GM23338 (cell line): ENCODE data around the gene DUSP10. TPM values are rescaled to one million over a fixed set of nuclear protein-coding genes. Genes with fewer than 3 reads are reported as not detected.

Experiments used
- ATAC-seq: fragments of 200-7000 bp; cut with Tn5 transposase; 3 replicates; pipeline ENCODE4 v1.9.1; 2020
- DNase-seq: peaks from one replicate; pipeline ENCODE4 v3.0.0-alpha.2; 2015; ENCODE audit warnings: low spot score
- H2AFZ ChIP-seq: fragments of 200-600 bp; sonication (generic); 2 replicates; pipeline ENCODE4 v1.8.0; 2016; ENCODE audit warnings: antibody characterized with exemption, mild to moderate bottlenecking, moderate library complexity
- H3F3A ChIP-seq: fragments of 200-600 bp; sonication (generic); replicated peaks from 2 replicates; pipeline ENCODE4 v1.8.0; 2017; ENCODE audit warnings: antibody characterized with exemption, mixed run types, low read depth
- H3K27ac ChIP-seq: fragments of 200-600 bp; sonication (generic); 2 replicates; pipeline ENCODE4 v1.6.1; 2016; ENCODE audit warnings: low read depth
- H3K27me3 ChIP-seq: fragments of 200-600 bp; sonication (generic); 2 replicates; pipeline ENCODE4 v1.8.0; 2016; ENCODE audit warnings: mild to moderate bottlenecking, mixed run types, moderate library complexity; ENCODE audit not compliant: insufficient read depth
- H3K36me3 ChIP-seq: fragments of 200-600 bp; sonication (generic); 2 replicates; pipeline ENCODE4 v1.8.0; 2016; ENCODE audit warnings: mild to moderate bottlenecking; ENCODE audit not compliant: insufficient read depth
- H3K4me1 ChIP-seq: fragments of 200-600 bp; sonication (generic); 2 replicates; pipeline ENCODE4 v1.8.0; 2016; ENCODE audit warnings: mild to moderate bottlenecking, moderate library complexity; ENCODE audit not compliant: insufficient read depth
- H3K4me2 ChIP-seq: fragments of 200-600 bp; sonication (generic); 2 replicates; pipeline ENCODE4 v1.7.1; 2017; ENCODE audit warnings: mixed run types
- H3K4me3 ChIP-seq: fragments of 200-600 bp; sonication (generic); 2 replicates; pipeline ENCODE4 v1.6.1; 2016; ENCODE audit warnings: mixed run types
- H3K79me2 ChIP-seq: fragments of 200-600 bp; sonication (generic); replicated peaks from 2 replicates; pipeline ENCODE4 v1.8.0; 2017; ENCODE audit warnings: mild to moderate bottlenecking; ENCODE audit not compliant: insufficient read depth
- H3K9me2 ChIP-seq: fragments of 200-600 bp; sonication (generic); 2 replicates; pipeline ENCODE4 v1.8.0; 2017; ENCODE audit not compliant: insufficient read depth
- H4K20me1 ChIP-seq: fragments of 200-600 bp; sonication (generic); replicated peaks from 2 replicates; pipeline ENCODE4 v1.8.0; 2017; ENCODE audit warnings: mild to moderate bottlenecking; ENCODE audit not compliant: insufficient read depth
- H3K27ac Mint-ChIP-seq: 2 replicates; pipeline ENCODE4 v1.8.0; 2020; ENCODE audit warnings: inconsistent platforms, mild to moderate bottlenecking, moderate library complexity, mixed read lengths
- H3K27me3 Mint-ChIP-seq: 3 replicates; pipeline ENCODE4 v1.8.0; 2022; ENCODE audit warnings: low read depth, mild to moderate bottlenecking, moderate library complexity, mixed read lengths, inconsistent platforms; ENCODE audit not compliant: insufficient read depth, poor library complexity
- H3K36me3 Mint-ChIP-seq: 3 replicates; pipeline ENCODE4 v1.8.0; 2021; ENCODE audit warnings: low read depth, mild to moderate bottlenecking, inconsistent platforms, moderate library complexity, mixed read lengths
- H3K4me1 Mint-ChIP-seq: 3 replicates; pipeline ENCODE4 v1.8.0; 2020; ENCODE audit warnings: mild to moderate bottlenecking, inconsistent platforms, mixed read lengths
- H3K4me3 Mint-ChIP-seq: 3 replicates; pipeline ENCODE4 v1.8.0; 2021; ENCODE audit warnings: moderate library complexity, mild to moderate bottlenecking, inconsistent platforms, mixed read lengths
- H3K9me3 Mint-ChIP-seq: 3 replicates; pipeline ENCODE4 v1.8.0; 2020; ENCODE audit warnings: moderate library complexity, mild to moderate bottlenecking, inconsistent platforms, mixed read lengths
- CREB1 ChIP-seq: fragments of 250-450 bp; sonication (Bioruptor Pico); IDR thresholded peaks from 2 replicates; pipeline ENCODE4 v1.5.0; 2020; ENCODE audit warnings: low read depth, mild to moderate bottlenecking, moderate library complexity
- CTCF ChIP-seq, 2 experiments: fragments of 200-600 bp in 1 of 2; sonication (generic) in 1 of 2; conservative IDR thresholded peaks; 2 replicates each; pipeline versions ENCODE4 v1.5.1 to v1.6.1; 2016 to 2017; ENCODE audit warnings: antibody characterized with exemption in 2 of 2, low read depth in 2 of 2, mild to moderate bottlenecking in 2 of 2, moderate library complexity in 1 of 2
- ETS1 ChIP-seq: IDR thresholded peaks from 2 replicates; pipeline ENCODE4 v1.6.1; 2016; ENCODE audit warnings: antibody characterized with exemption
- EZH2 ChIP-seq: fragments of 200-600 bp; sonication (generic); IDR thresholded peaks from one replicate; pipeline ENCODE4 v1.8.0; 2017; ENCODE audit warnings: antibody characterized with exemption, mild to moderate bottlenecking, low read depth; ENCODE audit not compliant: unreplicated experiment
- EZH2phosphoT487 ChIP-seq: fragments of 200-600 bp; sonication (generic); IDR thresholded peaks from one replicate; pipeline ENCODE4 v1.8.1; 2018; ENCODE audit warnings: antibody characterized with exemption; ENCODE audit not compliant: unreplicated experiment
- JUNB ChIP-seq: IDR thresholded peaks from one replicate; pipeline ENCODE4 v1.6.1; 2016; ENCODE audit warnings: antibody characterized with exemption; ENCODE audit not compliant: unreplicated experiment
- NANOG ChIP-seq: IDR thresholded peaks from 2 replicates; pipeline ENCODE4 v1.6.1; 2016; ENCODE audit warnings: antibody characterized with exemption, borderline replicate concordance
- POLR2AphosphoS5 ChIP-seq: IDR thresholded peaks from 2 replicates; pipeline ENCODE4 v1.6.1; 2016; ENCODE audit warnings: antibody characterized with exemption, low read depth
- REST ChIP-seq: IDR thresholded peaks from one replicate; pipeline ENCODE4 v1.6.1; 2018; ENCODE audit warnings: antibody characterized with exemption; ENCODE audit not compliant: unreplicated experiment
- STAT1 ChIP-seq: IDR thresholded peaks from one replicate; pipeline ENCODE4 v1.6.1; 2016; ENCODE audit warnings: antibody characterized with exemption; ENCODE audit not compliant: unreplicated experiment
- ZNF114 ChIP-seq: fragments of 250-450 bp; sonication (Bioruptor Pico); IDR thresholded peaks from 2 replicates; pipeline ENCODE4 v1.5.0; 2020; ENCODE audit warnings: mild to moderate bottlenecking, moderate library complexity
- ZNF331 ChIP-seq: fragments of 250-450 bp; sonication (Bioruptor Pico); IDR thresholded peaks from 2 replicates; pipeline ENCODE4 v1.5.0; 2020; ENCODE audit warnings: low read depth, mild to moderate bottlenecking, moderate library complexity
- ZNF462 ChIP-seq: fragments of 250-450 bp; sonication (Bioruptor Pico); IDR thresholded peaks from 2 replicates; pipeline ENCODE4 v1.5.0; 2020; ENCODE audit warnings: mild to moderate bottlenecking, moderate library complexity
- polyA plus RNA-seq: library from polyadenylated mRNA; unstranded; fragments of >200 nt; fragmentation: Nextera tagmentation; extraction: Ambion mirVana; gene quantifications from 2 replicates; pipeline ENCODE4 v1.2.1, GENCODE V29; 2016
- total RNA-seq: library from RNA; depleted of rRNA; stranded (reverse); fragments of >200 nt; shearing (Covaris generic); gene quantifications from 2 replicates; pipeline ENCODE4 v1.2.3, GENCODE V29; 2014

DUSP10 gene
- total and polyA plus RNA-seq, 2 experiments from 2014 or later: 1.5 to 1.6 TPM

- H3K36me3 Mint-ChIP-seq: no peaks in the 10 kb centered on the region
- Histone ChIP-seq H3K27ac (no peak overlapping the region), H3K4me2 (no peak overlapping the region), H4K20me1 (no peaks in the 10 kb centered on the region), H3K79me2 (no peaks in the 10 kb centered on the region), H2AFZ (no peak overlapping the region), H3F3A (no peaks in the 10 kb centered on the region), H3K27me3 (no peaks in the 10 kb centered on the region), H3K9me2 (0 out of 2 replicates have a peak, but pooled peaks cover 1% of the 10 kb centered on the region), H3K4me3 (no peak overlapping the region), H3K4me1 (no peaks in the 10 kb centered on the region), H3K36me3 (no peaks in the 10 kb centered on the region)
- H3K27ac Mint-ChIP-seq: no peak overlapping the region
- H3K4me3 Mint-ChIP-seq: no peak overlapping the region
- ATAC-seq (no peak), DNase-seq (no peak)
- peaks cover 1% of the 10 kb centered on the region for H3K27me3 Mint-ChIP-seq
- no peak for TF ChIP-seq POLR2AphosphoS5
- no peak for TF ChIP-seq ZNF331
- TF ChIP-seq NANOG: no peak
- no peak for TF ChIP-seq CTCF (conservative IDR thresholded peaks at IDR 0.05; ENCODE audit: low read depth in 2 of 2)
- TF ChIP-seq CREB1 (CRISPR knock-in tag): no peak
- TF ChIP-seq ETS1: no peak
- no peak for TF ChIP-seq EZH2
- no peak for TF ChIP-seq JUNB
- TF ChIP-seq STAT1: no peak
- TF ChIP-seq ZNF114: no peak
- no peak for TF ChIP-seq EZH2phosphoT487
- TF ChIP-seq ZNF462 (CRISPR knock-in tag): no peak
- no peak for TF ChIP-seq REST
- 0 out of 3 replicates have a peak, but pooled peaks cover 3% of the 10 kb centered on the region for H3K9me3 Mint-ChIP-seq
- H3K4me1 Mint-ChIP-seq: peaks cover 3% of the 10 kb centered on the region; the same call in 2 of the 3 replicates
Observed at GRCh38 chr1:221688488-221688843, 53.4 kb downstream of the DUSP10 start.
